ENCODE measurements around the gene KRT34.
"Not testable (repeated sequence)": the region's sequence is repeated elsewhere in the genome, so short reads cannot be mapped to it uniquely, and the experiment has no call there.

The KRT34 gene

GRCh38 chr17:41381943-41382342 lies at the start of gene KRT34:
Gene KRT34 (minus strand): TSS chr17:41382306. CDS start chr17:41382246, 60 bp downstream.
- not testable (repeated sequence) for DNase-seq (ENCODE audit: low spot score)

- DNase-seq (ENCODE audit: low spot score): not testable (repeated sequence)
Measured at GRCh38 chr17:41430376-41430775, 48.3 kb upstream of the KRT34 start.

GRCh38 chr17:41429667-41430066 lies 47.6 kb upstream of the KRT34 start:
- DNase-seq (ENCODE audit: low spot score): no peak

- DNase-seq (ENCODE audit: low spot score): no peak
Measured at GRCh38 chr17:41428591-41429291, 46.6 kb upstream of the KRT34 start.

GRCh38 chr17:41424111-41424635 lies 42.1 kb upstream of the KRT34 start, which contains the start of gene KRT37:
Gene KRT37 (minus strand): TSS chr17:41424585. CDS start chr17:41424523, 62 bp downstream.
- DNase-seq (ENCODE audit: low spot score): no peak

GRCh38 chr17:41422586-41422985 lies 40.5 kb upstream of the KRT34 start:
- not testable (repeated sequence) for DNase-seq (ENCODE audit: low spot score)

- DNase-seq (ENCODE audit: low spot score): no peak
Measured at GRCh38 chr17:41421617-41422016, 39.5 kb upstream of the KRT34 start.

- DNase-seq (ENCODE audit: low spot score): no peak
Measured at GRCh38 chr17:41421116-41421515, 39.0 kb upstream of the KRT34 start.

- no peak for DNase-seq (ENCODE audit: low spot score)
Measured at GRCh38 chr17:41420134-41420533, 38.0 kb upstream of the KRT34 start.

- no peak for DNase-seq (ENCODE audit: low spot score)
Measured at GRCh38 chr17:41419716-41420115, 37.6 kb upstream of the KRT34 start.

- no peak for DNase-seq (ENCODE audit: low spot score)
Measured at GRCh38 chr17:41418116-41418860, 36.2 kb upstream of the KRT34 start.

GRCh38 chr17:41417576-41418015 lies 35.5 kb upstream of the KRT34 start:
- DNase-seq (ENCODE audit: low spot score): no peak

- no peak for DNase-seq (ENCODE audit: low spot score)
Measured at GRCh38 chr17:41417127-41417526, 35.0 kb upstream of the KRT34 start.

GRCh38 chr17:41416479-41416878 lies 34.4 kb upstream of the KRT34 start:
- DNase-seq (ENCODE audit: low spot score): no peak

- peak; percentile 60 for DNase-seq (ENCODE audit: low spot score)
Measured at GRCh38 chr17:41415833-41416335, 33.8 kb upstream of the KRT34 start.

- no peak for DNase-seq (ENCODE audit: low spot score)
Measured at GRCh38 chr17:41415411-41415810, 33.3 kb upstream of the KRT34 start.

GRCh38 chr17:41413982-41414381 lies 31.9 kb upstream of the KRT34 start:
- no peak for DNase-seq (ENCODE audit: low spot score)

GRCh38 chr17:41413353-41413957 lies 31.3 kb upstream of the KRT34 start:
- DNase-seq (ENCODE audit: low spot score): no peak

GRCh38 chr17:41411072-41411840 lies 29.1 kb upstream of the KRT34 start:
- no peak for DNase-seq (ENCODE audit: low spot score)

GRCh38 chr17:41407226-41407625 lies 25.1 kb upstream of the KRT34 start:
- DNase-seq (ENCODE audit: low spot score): no peak

- DNase-seq (ENCODE audit: low spot score): no peak
Measured at GRCh38 chr17:41406205-41406604, 24.1 kb upstream of the KRT34 start.

Measured in AG08396 (cell line).